H1 (cell line): ENCODE data around the gene THADA. TPM values are rescaled to one million over a fixed set of nuclear protein-coding genes. Genes with fewer than 3 reads are reported as not detected.

Source experiments
- CTCF ChIA-PET: fragments of 300-600 bp; sonication (Branson Sonifier 250); formaldehyde crosslinking; loops from one replicate; lab custom pipeline; 2021; ENCODE audit not compliant: partially characterized antibody; lab: Charles Lee
- POLR2A ChIA-PET: fragments of 300-600 bp; sonication (Branson Sonifier 250); formaldehyde crosslinking; loops from one replicate; lab custom pipeline; 2021; ENCODE audit warnings: inconsistent platforms; ENCODE audit not compliant: partially characterized antibody; lab: Charles Lee
- DNase-seq, 2 experiments: peaks; one replicate each; pipeline versions ENCODE4 v3.0.0 to v3.0.0-alpha.2; 2010 to 2022; ENCODE audit warnings: low spot score in 2 of 2, low read depth in 1 of 2, mixed read lengths in 1 of 2
- FAIRE-seq: peaks from 2 replicates; lab custom pipeline; 2011; peaks lifted over from hg19 to GRCh38; lab: Jason Lieb, UNC
- H2AFZ ChIP-seq: 2 replicates; pipeline ENCODE4 v1.8.1; 2012; ENCODE audit warnings: low read length, inconsistent platforms
- H2AK5ac ChIP-seq: 2 replicates; pipeline ENCODE4 v1.6.1; 2013; ENCODE audit warnings: low read depth, low read length
- H2BK120ac ChIP-seq: replicated peaks from 2 replicates; pipeline ENCODE3; 2013; ENCODE audit warnings: low read depth, low read length, inconsistent platforms
- H2BK12ac ChIP-seq: 2 replicates; pipeline ENCODE4 v1.6.1; 2013; ENCODE audit warnings: low read depth, low read length
- H2BK15ac ChIP-seq: 2 replicates; pipeline ENCODE4 v1.6.1; 2013; ENCODE audit warnings: low read length
- H2BK20ac ChIP-seq: 2 replicates; pipeline ENCODE4 v1.6.1; 2013; ENCODE audit warnings: low read length
- H2BK5ac ChIP-seq: 2 replicates; pipeline ENCODE4 v1.6.1; 2013; ENCODE audit warnings: low read depth, low read length
- H3K14ac ChIP-seq: 2 replicates; pipeline ENCODE4 v1.6.1; 2013; ENCODE audit warnings: inconsistent platforms; ENCODE audit not compliant: insufficient read length
- H3K18ac ChIP-seq: 2 replicates; pipeline ENCODE4 v1.6.1; 2013; ENCODE audit warnings: low read length; ENCODE audit errors: extremely low read depth
- H3K23ac ChIP-seq: 2 replicates; pipeline ENCODE4 v1.6.1; 2013; ENCODE audit warnings: inconsistent platforms; ENCODE audit not compliant: insufficient read length
- H3K23me2 ChIP-seq: 2 replicates; pipeline ENCODE4 v1.6.1; 2013; ENCODE audit warnings: low read depth, low read length
- H3K27ac ChIP-seq: 2 replicates; pipeline ENCODE4 v1.6.1; 2011; ENCODE audit warnings: low read depth, low read length, inconsistent platforms
- H3K27me3 ChIP-seq, 4 experiments: replicated peaks in 1 of 4; 1 replicate in 1 of 4; 2 replicates in 3 of 4; pipeline versions ENCODE4 v1.6.1 to v1.8.1; 2011 to 2013; ENCODE audit warnings: low read length in 3 of 4, mild to moderate bottlenecking in 3 of 4, inconsistent platforms in 2 of 4, mixed read lengths in 2 of 4, moderate library complexity in 1 of 4; ENCODE audit not compliant: control insufficient read depth in 3 of 4, insufficient read depth in 3 of 4; ENCODE audit errors: extremely low read depth in 1 of 4
- H3K36me3 ChIP-seq, 4 experiments: 2 replicates each; pipeline versions ENCODE4 v1.6.1 to v1.8.1; 2011 to 2013; ENCODE audit warnings: mild to moderate bottlenecking in 4 of 4, low read length in 3 of 4, moderate library complexity in 2 of 4, control low read depth in 1 of 4, inconsistent platforms in 1 of 4; ENCODE audit not compliant: insufficient read depth in 4 of 4, control insufficient read depth in 2 of 4
- H3K4ac ChIP-seq: replicated peaks from 2 replicates; pipeline ENCODE3; 2013; ENCODE audit warnings: low read length, low read depth, mixed read lengths, inconsistent platforms; ENCODE audit not compliant: insufficient read length
- H3K4me1 ChIP-seq, 4 experiments: replicated peaks in 1 of 4; 1 replicate in 1 of 4; 2 replicates in 3 of 4; pipeline versions ENCODE4 v1.6.1 to v1.8.1; 2011 to 2013; ENCODE audit warnings: low read length in 3 of 4, inconsistent platforms in 2 of 4, mixed read lengths in 1 of 4; ENCODE audit not compliant: insufficient read depth in 4 of 4, control insufficient read depth in 3 of 4
- H3K4me2 ChIP-seq, 2 experiments: 2 replicates each; pipeline versions ENCODE4 v1.6.1 to v1.8.1; 2011 to 2013; ENCODE audit warnings: low read depth in 2 of 2, low read length in 2 of 2, control low read depth in 1 of 2, inconsistent platforms in 1 of 2, mild to moderate bottlenecking in 1 of 2; ENCODE audit not compliant: insufficient read depth in 1 of 2
- H3K4me3 ChIP-seq, 4 experiments: fragments of 200-600, 300-600 bp in 1 of 4; sonication (generic), shearing (Covaris generic), sonication (Bioruptor Twin) in 1 of 4; 2 replicates each; pipeline versions ENCODE4 v1.5.1 to v1.8.1; 2011 to 2016; ENCODE audit warnings: low read length in 4 of 4, low read depth in 3 of 4, control low read depth in 2 of 4, inconsistent platforms in 2 of 4, mild to moderate bottlenecking in 2 of 4, mixed read lengths in 1 of 4, moderate library complexity in 1 of 4; ENCODE audit not compliant: insufficient read depth in 2 of 4; ENCODE audit errors: extremely low read depth in 1 of 4
- H3K56ac ChIP-seq: replicated peaks from 2 replicates; pipeline ENCODE3; 2013; ENCODE audit warnings: low read depth, mild to moderate bottlenecking, mixed read lengths, low read length, inconsistent platforms; ENCODE audit not compliant: insufficient read length
- H3K79me1 ChIP-seq: 2 replicates; pipeline ENCODE4 v1.6.1; 2013; ENCODE audit warnings: low read depth, low read length, control low read depth
- H3K79me2 ChIP-seq, 2 experiments: 2 replicates each; pipeline versions ENCODE4 v1.6.1 to v1.8.1; 2012 to 2013; ENCODE audit warnings: low read length in 2 of 2, mild to moderate bottlenecking in 2 of 2, inconsistent platforms in 1 of 2; ENCODE audit not compliant: insufficient read depth in 2 of 2, control insufficient read depth in 1 of 2
- H3K9ac ChIP-seq, 4 experiments: replicated peaks in 1 of 4; 1 replicate in 1 of 4; 2 replicates in 3 of 4; pipeline versions ENCODE4 v1.6.1 to v1.8.1; 2011 to 2013; ENCODE audit warnings: low read depth in 3 of 4, low read length in 3 of 4, control low read depth in 2 of 4, mild to moderate bottlenecking in 2 of 4, moderate library complexity in 2 of 4, inconsistent platforms in 1 of 4; ENCODE audit errors: extremely low read depth in 1 of 4
- H3K9me3 ChIP-seq, 2 experiments: 2 replicates each; pipeline versions ENCODE4 v1.6.1 to v1.8.1; 2012 to 2013; ENCODE audit warnings: mild to moderate bottlenecking in 2 of 2, moderate library complexity in 2 of 2, control low read depth in 1 of 2, inconsistent platforms in 1 of 2, low read depth in 1 of 2, low read length in 1 of 2, mixed read lengths in 1 of 2; ENCODE audit not compliant: insufficient read depth in 2 of 2
- H4K20me1 ChIP-seq, 2 experiments: replicated peaks in 1 of 2; 2 replicates each; pipeline versions ENCODE3 to v1.8.1; 2011 to 2013; ENCODE audit warnings: inconsistent platforms in 2 of 2, low read length in 2 of 2, mild to moderate bottlenecking in 1 of 2; ENCODE audit not compliant: insufficient read depth in 2 of 2, control insufficient read depth in 1 of 2
- H4K5ac ChIP-seq: 2 replicates; pipeline ENCODE4 v1.6.1; 2013; ENCODE audit warnings: low read length, low read depth, mixed read lengths, inconsistent platforms; ENCODE audit not compliant: insufficient read length
- H4K8ac ChIP-seq: 2 replicates; pipeline ENCODE4 v1.8.0; 2013; ENCODE audit warnings: mild to moderate bottlenecking, moderate library complexity, low read length, inconsistent platforms; ENCODE audit not compliant: insufficient read depth; ENCODE audit errors: extremely low read depth
- H4K91ac ChIP-seq: replicated peaks from 2 replicates; pipeline ENCODE3; 2013; ENCODE audit warnings: low read length, mixed read lengths, inconsistent platforms; ENCODE audit not compliant: insufficient read length
- CEBPB ChIP-seq: IDR thresholded peaks from 2 replicates; pipeline ENCODE4 v1.6.1; 2012; ENCODE audit warnings: low read depth, low read length
- CTBP2 ChIP-seq: IDR thresholded peaks from 2 replicates; pipeline ENCODE4 v1.7.0; 2011; ENCODE audit warnings: borderline replicate concordance, mild to moderate bottlenecking, moderate library complexity, mixed read lengths, low read length; ENCODE audit not compliant: insufficient read depth, insufficient read length
- FOSL1 ChIP-seq: IDR thresholded peaks from 2 replicates; pipeline ENCODE4 v1.6.1; 2011; ENCODE audit warnings: mild to moderate bottlenecking, low read depth, low read length, moderate library complexity; ENCODE audit not compliant: insufficient read depth
- NANOG ChIP-seq: IDR thresholded peaks from 2 replicates; pipeline ENCODE4 v1.6.1; 2011; ENCODE audit warnings: low read length, low read depth, mild to moderate bottlenecking, inconsistent platforms; ENCODE audit not compliant: insufficient read depth, poor library complexity, severe bottlenecking
- RAD21 ChIP-seq, 2 experiments: IDR thresholded peaks in 1 of 2; conservative IDR thresholded peaks in 1 of 2; 2 replicates each; pipeline ENCODE4 v1.6.1; 2011; ENCODE audit warnings: low read depth in 2 of 2, low read length in 2 of 2, improper control_type of control experiment in 1 of 2, inconsistent platforms in 1 of 2, mild to moderate bottlenecking in 1 of 2, moderate library complexity in 1 of 2
- SP2 ChIP-seq: IDR thresholded peaks from 2 replicates; pipeline ENCODE4 v1.6.1; 2012; ENCODE audit warnings: mild to moderate bottlenecking, low read length, inconsistent platforms
- whole genome bisulfite sequencing, 2 experiments: shearing (Covaris generic) in 1 of 2; methylation state at CpG; one replicate each; pipeline versions ENCODE4 v1.1.6 to v1.1.7; 2013 to 2015; ENCODE audit warnings: low lambda C conversion rate in 2 of 2, mixed read lengths in 2 of 2, inconsistent platforms in 1 of 2, low coverage in 1 of 2, missing lambda C conversion rate in 1 of 2; ENCODE audit not compliant: insufficient replicate concordance in 2 of 2, insufficient coverage in 1 of 2, insufficient read length in 1 of 2; ENCODE audit errors: extremely low coverage in 1 of 2, missing lambda C conversion rate in 1 of 2; 5-methylcytosine and 5-hydroxymethylcytosine counted together
- polyA plus RNA-seq, 7 experiments: library from polyadenylated mRNA; depleted of rRNA in 3 of 7; stranded (reverse) in 5 of 7; unstranded in 2 of 7; fragments of >200 nt in 5 of 7; fragments of 200-250 nt in 2 of 7; gene quantifications; 1 replicate in 5 of 7; 2 replicates in 1 of 7; 4 replicates in 1 of 7; pipeline versions ENCODE4 v1.2.1 to v1.2.3, GENCODE V29; 2011 to 2013; ENCODE audit warnings: missing spikeins in 2 of 7, mixed read lengths in 2 of 7
- total RNA-seq: library from RNA; stranded (reverse); fragmentation: NEBNext Ultra II Directional; extraction: Animal tissue kit (Norgen Biotek cat#: 25700); gene quantifications from 2 replicates; pipeline ENCODE4 v1.2.1, GENCODE V29; 2021

Gene THADA
- total and polyA plus RNA-seq, 2 of the 8 experiments (the other 6 are each of a cell fraction or from before 2014, with no cell fraction given), result 22.4 to 26.8 TPM

GRCh38 chr2:43475137-43475846 is 120.5 kb downstream of the THADA start:
- POLR2A ChIA-PET, result no interaction called here
- H4K91ac ChIP-seq, result no peak overlapping the region
- no peaks in the 10 kb centered on the region for H3K9me3 ChIP-seq
- H3K4me3 ChIP-seq, result no peak overlapping the region
- H2BK20ac ChIP-seq, result no peak overlapping the region
- H3K56ac ChIP-seq, result no peak overlapping the region
- H2BK12ac ChIP-seq, result no peak overlapping the region
- no peaks in the 10 kb centered on the region for H3K36me3 ChIP-seq
- H2BK5ac ChIP-seq, result no peak overlapping the region
- H4K5ac ChIP-seq, result no peak overlapping the region
- H4K20me1 ChIP-seq, result no peaks in the 10 kb centered on the region
- H3K14ac ChIP-seq, result no peak overlapping the region
- no peak for TF ChIP-seq RAD21 (IDR thresholded peaks at IDR 0.05 in 1 of 2, conservative IDR thresholded peaks at IDR 0.05 in 1 of 2; ENCODE audit: low read depth in 2 of 2, low read length in 2 of 2)
- TF ChIP-seq FOSL1, result no peak
- no peak for TF ChIP-seq CTBP2
- no peak for TF ChIP-seq CEBPB
- no peak for TF ChIP-seq SP2
- no peak for TF ChIP-seq NANOG
- no peaks in the 10 kb centered on the region for H3K23me2 ChIP-seq
- H2BK15ac ChIP-seq, result no peak overlapping the region
- peaks cover 0 to 1% (median 0%) of the 10 kb centered on the region in 4 experiments; a peak in 1 of 7 replicates for H3K27me3 ChIP-seq
- H3K79me2 ChIP-seq, result no peaks in the 10 kb centered on the region
- no peak overlapping the region for H2BK120ac ChIP-seq
- no peaks in the 10 kb centered on the region for H3K4me1 ChIP-seq
- no peak for FAIRE-seq
- H3K9ac ChIP-seq, result no peak overlapping the region
- CTCF ChIA-PET, result interaction anchor here (0.6 to 1.8 kb wide), 6 partner anchors 10 to 647 kb away, joined by 3 to 6 read pairs (median 4); no protein-coding TSS in a partner anchor
- H3K4me2 ChIP-seq, result no peak overlapping the region
- H3K23ac ChIP-seq, result no peak overlapping the region
- no peak for DNase-seq
- no peaks in the 10 kb centered on the region for H3K79me1 ChIP-seq
- no peak overlapping the region for H3K4ac ChIP-seq
- H2AK5ac ChIP-seq, result no peak overlapping the region
- WGBS, 2 experiments, result 93% methylated on average over 10 of the region's 10 CpGs; no CpG with 5 or more reads in 1 of the 2 experiments
- no peak overlapping the region for H3K18ac ChIP-seq
- no peak overlapping the region for H2AFZ ChIP-seq
- H4K8ac ChIP-seq, result no peak overlapping the region
- H3K27ac ChIP-seq, result no peak overlapping the region
